GM19035 (cell line): Measurements from ENCODE around the gene SMAD1.

ENCODE experiments used
- ATAC-seq: cut with Tn5 transposase; IDR thresholded peaks from one replicate; pipeline ENCODE4 v1.9.1; 2021; ENCODE audit not compliant: unreplicated experiment

SMAD1 gene

GRCh38 chr4:145481164-145481941 is at the start of gene SMAD1:
Gene SMAD1 (plus strand): TSS chr4:145481853. CDS start chr4:145514614, 32,761 bp downstream.
- ATAC-seq: peak; percentile 42

- ATAC-seq: no peak
These were observed 48.0 kb upstream of the SMAD1 start for GRCh38 chr4:145433684-145434083.

GRCh38 chr4:145435646-145436045 is 46.0 kb upstream of the SMAD1 start:
- no peak for ATAC-seq

- ATAC-seq: no peak
These were observed 45.5 kb upstream of the SMAD1 start for GRCh38 chr4:145436114-145436513.

GRCh38 chr4:145436796-145437195 is 44.9 kb upstream of the SMAD1 start:
- no peak for ATAC-seq

- no peak for ATAC-seq
These were observed 44.2 kb upstream of the SMAD1 start for GRCh38 chr4:145437466-145437865.

- ATAC-seq: no peak
These were observed 43.4 kb upstream of the SMAD1 start for GRCh38 chr4:145438298-145438697.

GRCh38 chr4:145440292-145441007 is 41.2 kb upstream of the SMAD1 start:
- ATAC-seq: no peak

GRCh38 chr4:145446184-145446583 is 35.5 kb upstream of the SMAD1 start:
- ATAC-seq: no peak

GRCh38 chr4:145451895-145452294 is 29.8 kb upstream of the SMAD1 start:
- ATAC-seq: no peak

- no peak for ATAC-seq
These were observed 29.0 kb upstream of the SMAD1 start for GRCh38 chr4:145452447-145453162.

- no peak for ATAC-seq
These were observed 28.5 kb upstream of the SMAD1 start for GRCh38 chr4:145453163-145453520.

GRCh38 chr4:145473203-145473602 is 8.4 kb upstream of the SMAD1 start:
- no peak for ATAC-seq

- no peak for ATAC-seq
These were observed 1.4 kb upstream of the SMAD1 start for GRCh38 chr4:145480257-145480656.

- peak; percentile 26 for ATAC-seq
These were observed 222 bp downstream of the SMAD1 start for GRCh38 chr4:145481942-145482208.

- peak; percentile 34 for ATAC-seq
These were observed 770 bp downstream of the SMAD1 start for GRCh38 chr4:145482209-145483037.

GRCh38 chr4:145483514-145483913 is 1.9 kb downstream of the SMAD1 start:
- ATAC-seq: no peak

- no peak for ATAC-seq
These were observed 2.7 kb downstream of the SMAD1 start for GRCh38 chr4:145484225-145484846.

GRCh38 chr4:145485120-145485519 is 3.5 kb downstream of the SMAD1 start:
- no peak for ATAC-seq

GRCh38 chr4:145486603-145487002 is 5.0 kb downstream of the SMAD1 start:
- ATAC-seq: no peak

- peak; percentile 91 for ATAC-seq
These were observed 6.0 kb downstream of the SMAD1 start for GRCh38 chr4:145487631-145488030.
